Spleen (tissue), 11 donors: ENCODE measurements around the gene JADE2. TPM values are rescaled to one million over a fixed set of nuclear protein-coding genes. Genes with fewer than 3 reads are reported as not detected.
"Not testable (repeated sequence)": the region's sequence is repeated elsewhere in the genome, so short reads cannot be mapped to it uniquely, and the experiment has no call there.

Experiments used
- DNase-seq: peaks from one replicate; pipeline ENCODE4 v3.0.0-alpha.2; 2020
- H3K27ac ChIP-seq, 8 donors: fragments of 200-600 bp; sonication (generic) in 7 of 8; 1 replicate in 4 of 8; 2 replicates in 4 of 8; pipeline versions ENCODE4 v1.5.0 to v1.8.0; 2016 to 2021; ENCODE audit warnings: inconsistent platforms in 4 of 8, mild to moderate bottlenecking in 4 of 8, moderate library complexity in 1 of 8
- H3K27me3 ChIP-seq, 7 donors: fragments of 200-600 bp; sonication (generic) in 6 of 7; replicated peaks in 1 of 7; 1 replicate in 4 of 7; 2 replicates in 3 of 7; pipeline versions ENCODE4 v1.5.0 to v1.8.0; 2016 to 2021; ENCODE audit warnings: inconsistent platforms in 3 of 7, mild to moderate bottlenecking in 1 of 7
- H3K36me3 ChIP-seq, 6 donors: fragments of 200-600 bp; sonication (generic) in 5 of 6; 1 replicate in 4 of 6; 2 replicates in 2 of 6; pipeline versions ENCODE4 v1.5.0 to v1.8.0; 2016 to 2021; ENCODE audit warnings: inconsistent platforms in 2 of 6
- H3K4me1 ChIP-seq, 6 donors: fragments of 200-600 bp; sonication (generic) in 5 of 6; 1 replicate in 3 of 6; 2 replicates in 3 of 6; pipeline versions ENCODE4 v1.5.0 to v1.8.0; 2016 to 2021; ENCODE audit warnings: inconsistent platforms in 3 of 6
- H3K4me3 ChIP-seq, 8 donors: fragments of 200-600 bp; sonication (generic) in 7 of 8; 1 replicate in 4 of 8; 2 replicates in 4 of 8; pipeline versions ENCODE4 v1.5.0 to v1.8.0; 2016 to 2021; ENCODE audit warnings: inconsistent platforms in 4 of 8, mild to moderate bottlenecking in 4 of 8, moderate library complexity in 2 of 8
- H3K9me3 ChIP-seq, 8 donors: fragments of 200-600 bp; sonication (generic) in 7 of 8; 1 replicate in 4 of 8; 2 replicates in 4 of 8; pipeline versions ENCODE4 v1.5.0 to v1.8.0; 2016 to 2021; ENCODE audit warnings: inconsistent platforms in 4 of 8
- POLR2A ChIP-seq, 3 donors: fragments of 450-650 bp; IDR thresholded peaks; one replicate each; pipeline ENCODE4 v1.5.1; 2017; ENCODE audit warnings: antibody characterized with exemption in 3 of 3, mild to moderate bottlenecking in 1 of 3
- POLR2AphosphoS5 ChIP-seq, 3 donors: sonication (generic); formaldehyde crosslinking; IDR thresholded peaks; one replicate each; pipeline ENCODE4 v1.5.1; 2017; ENCODE audit warnings: antibody characterized with exemption in 3 of 3
- WGBS, 5 donors: extraction: QIAGEN DNeasy Blood & Tissue Kit in 3 of 5; methylation state at CpG; one replicate each; pipeline versions ENCODE4 v1.1.5 to v1.1.7; 2013 to 2018; 5-methylcytosine and 5-hydroxymethylcytosine counted together
- intact Hi-C: fragments of 100-400 bp; cut with DNase I; formaldehyde crosslinking; loops from one replicate; pipeline ENCODE4 v1.15.0; 2023; ENCODE audit warnings: low total_unique reads
- polyA plus RNA-seq, 3 donors: library from polyadenylated mRNA; stranded (reverse); fragments of 200-250 nt; gene quantifications; one replicate each; pipeline ENCODE4 v1.2.1, GENCODE V29; 2013
- total RNA-seq, 7 donors: library from RNA; depleted of rRNA in 3 of 7; stranded (reverse); fragments of >200 nt in 3 of 7; fragmentation: NEBNext Ultra II Directional in 4 of 7; extraction: Animal tissue kit (Norgen Biotek cat#: 25700) in 4 of 7; gene quantifications; one replicate each; pipeline versions ENCODE4 v1.1.0 to v1.2.1, GENCODE V29; 2016 to 2021
- TF ChIP-seq, protein P1 (sequence below), 11 experiments: fragments of 200-600 bp in 7 of 11; fragments of 450-650 bp in 4 of 11; sonication (generic) in 4 of 11; IDR thresholded peaks in 8 of 11; conservative IDR thresholded peaks in 3 of 11; 1 replicate in 7 of 11; 2 replicates in 4 of 11; pipeline versions ENCODE4 v1.4.0 to v1.8.0; 2016 to 2021; ENCODE audit warnings: antibody characterized with exemption in 11 of 11, inconsistent platforms in 4 of 11, mild to moderate bottlenecking in 1 of 11
- donor health status: healthy with polysubstance abuse.
- donor health status: DM: no; HTN: no; CAD: no; lungs with moderate emphysema.
- donor health status: DM: no; HTN: no; CAD: no.
- donor health status: Bipolar disorder and iron deficiency.
- donor health status: healthy.
- donor health status: DM: no; HTN: no; CAD: no.
- donor health status: DM: yes; HTN: yes; CAD: no.

Gene JADE2
- total and polyA plus RNA-seq, 10 donors: 12.3 to 131 (median 94.3) TPM

DNA sequence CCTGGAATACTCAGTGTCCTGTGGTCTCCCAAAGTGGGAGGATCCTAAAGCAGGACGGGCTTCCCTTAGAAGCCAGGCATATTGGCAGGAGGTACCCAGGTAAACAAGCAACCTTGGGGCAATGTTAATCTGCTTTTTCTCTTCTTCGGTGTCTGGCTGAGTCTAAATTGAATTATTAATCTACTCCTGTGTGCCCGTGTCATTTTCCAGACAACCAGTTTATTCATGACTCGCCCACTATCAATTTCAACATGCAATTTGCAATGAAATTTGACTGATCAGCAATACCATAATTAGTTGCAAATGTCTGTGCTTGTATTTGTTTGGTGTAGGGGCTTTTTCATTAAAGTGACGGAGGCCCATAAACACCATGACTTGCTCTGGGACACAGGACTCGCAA lies 32.9 kb upstream of the JADE2 start:
- no peaks in the 10 kb centered on the region for H3K27me3 ChIP-seq
- TF ChIP-seq POLR2A (IDR thresholded peaks at IDR 0.05): no peak
- no peaks in the 10 kb centered on the region for H3K4me1 ChIP-seq
- H3K4me3 ChIP-seq: no peak overlapping the region
- H3K27ac ChIP-seq: no peak overlapping the region
- DNase-seq: no peak
- no peaks in the 10 kb centered on the region for H3K36me3 ChIP-seq
- intact Hi-C loops: no loop called here
- WGBS, 5 donors: 83 to 92% (median 86%) methylated on average over 6 of the region's 6 CpGs
- H3K9me3 ChIP-seq: no peaks in the 10 kb centered on the region

DNA sequence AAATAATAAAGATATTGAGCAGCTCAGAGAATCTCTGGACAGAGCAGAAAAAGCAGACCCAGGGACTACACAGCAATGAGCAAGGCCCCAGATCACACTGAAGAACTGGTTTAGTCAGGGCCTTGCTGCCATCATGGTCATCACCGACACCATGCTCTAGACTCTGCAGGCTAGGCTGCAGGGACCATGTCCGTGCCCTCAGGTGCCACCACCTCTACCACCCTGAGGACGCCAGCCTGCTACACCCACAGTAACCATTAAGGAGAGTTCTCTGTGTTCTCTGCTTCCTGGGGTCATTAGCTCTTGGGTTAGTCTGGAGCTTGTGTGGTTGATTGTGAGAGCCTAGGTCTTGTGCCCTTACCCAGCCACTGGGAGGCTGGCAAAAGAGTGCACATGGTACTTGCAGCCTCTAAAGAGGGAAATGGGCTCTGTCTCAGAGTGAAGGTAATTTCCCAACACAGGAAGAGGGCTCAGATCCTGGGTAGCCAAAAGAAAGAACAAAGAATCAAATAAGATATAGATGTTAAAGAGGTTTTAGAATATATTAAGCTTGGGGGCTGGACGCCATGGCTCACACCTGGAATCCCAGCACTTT lies 31.9 kb upstream of the JADE2 start:
- TF ChIP-seq POLR2A (IDR thresholded peaks at IDR 0.05): no peak
- no peak for TF ChIP-seq POLR2AphosphoS5 (IDR thresholded peaks at IDR 0.05)
- TF ChIP-seq, protein P1, sequence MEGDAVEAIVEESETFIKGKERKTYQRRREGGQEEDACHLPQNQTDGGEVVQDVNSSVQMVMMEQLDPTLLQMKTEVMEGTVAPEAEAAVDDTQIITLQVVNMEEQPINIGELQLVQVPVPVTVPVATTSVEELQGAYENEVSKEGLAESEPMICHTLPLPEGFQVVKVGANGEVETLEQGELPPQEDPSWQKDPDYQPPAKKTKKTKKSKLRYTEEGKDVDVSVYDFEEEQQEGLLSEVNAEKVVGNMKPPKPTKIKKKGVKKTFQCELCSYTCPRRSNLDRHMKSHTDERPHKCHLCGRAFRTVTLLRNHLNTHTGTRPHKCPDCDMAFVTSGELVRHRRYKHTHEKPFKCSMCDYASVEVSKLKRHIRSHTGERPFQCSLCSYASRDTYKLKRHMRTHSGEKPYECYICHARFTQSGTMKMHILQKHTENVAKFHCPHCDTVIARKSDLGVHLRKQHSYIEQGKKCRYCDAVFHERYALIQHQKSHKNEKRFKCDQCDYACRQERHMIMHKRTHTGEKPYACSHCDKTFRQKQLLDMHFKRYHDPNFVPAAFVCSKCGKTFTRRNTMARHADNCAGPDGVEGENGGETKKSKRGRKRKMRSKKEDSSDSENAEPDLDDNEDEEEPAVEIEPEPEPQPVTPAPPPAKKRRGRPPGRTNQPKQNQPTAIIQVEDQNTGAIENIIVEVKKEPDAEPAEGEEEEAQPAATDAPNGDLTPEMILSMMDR (IDR thresholded peaks at IDR 0.05 in 8 of 11, conservative IDR thresholded peaks at IDR 0.05 in 3 of 11): no peak
- 81 to 94% (median 87%) methylated on average over 4 of the region's 4 CpGs for WGBS, 5 donors
- H3K27me3 ChIP-seq: no peaks in the 10 kb centered on the region
- H3K27ac ChIP-seq: no peak overlapping the region
- intact Hi-C loops: no loop called here
- DNase-seq: peak; percentile 35
- no peak overlapping the region for H3K4me3 ChIP-seq
- H3K36me3 ChIP-seq: no peaks in the 10 kb centered on the region
- H3K4me1 ChIP-seq: no peaks in the 10 kb centered on the region
- no peaks in the 10 kb centered on the region for H3K9me3 ChIP-seq

DNA sequence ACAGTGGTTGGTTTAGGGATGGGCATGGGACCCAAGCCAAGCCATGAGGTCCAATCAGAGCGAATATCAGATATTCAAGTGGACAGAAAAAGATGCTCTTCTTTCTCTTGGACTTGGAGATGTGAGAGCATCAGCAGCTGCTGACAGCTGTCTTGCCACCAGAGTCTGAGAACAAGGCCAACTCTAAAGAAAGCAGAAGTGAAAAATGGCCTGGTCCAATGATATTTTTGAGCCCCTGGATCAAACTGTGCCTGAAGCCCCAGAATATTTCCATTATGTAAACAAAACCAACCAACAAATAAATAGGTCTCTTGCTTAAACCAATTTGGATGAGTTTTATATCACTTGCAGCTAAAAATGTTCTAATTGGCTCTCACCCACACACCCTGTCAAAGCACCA lies 30.7 kb upstream of the JADE2 start:
- 71 to 100% (median 81%) methylated on average over 1 of the region's 1 CpG for WGBS, 5 donors
- Histone ChIP-seq H3K4me3 (no peak overlapping the region), H3K9me3 (no peaks in the 10 kb centered on the region), H3K4me1 (no peaks in the 10 kb centered on the region), H3K27ac (no peak overlapping the region), H3K36me3 (no peaks in the 10 kb centered on the region), H3K27me3 (no peaks in the 10 kb centered on the region)
- intact Hi-C loops: no loop called here
- no peak for DNase-seq
- TF ChIP-seq, protein P1 (IDR thresholded peaks at IDR 0.05 in 8 of 11, conservative IDR thresholded peaks at IDR 0.05 in 3 of 11): no peak
- TF ChIP-seq POLR2AphosphoS5 (IDR thresholded peaks at IDR 0.05): no peak
- no peak for TF ChIP-seq POLR2A (IDR thresholded peaks at IDR 0.05)

DNA sequence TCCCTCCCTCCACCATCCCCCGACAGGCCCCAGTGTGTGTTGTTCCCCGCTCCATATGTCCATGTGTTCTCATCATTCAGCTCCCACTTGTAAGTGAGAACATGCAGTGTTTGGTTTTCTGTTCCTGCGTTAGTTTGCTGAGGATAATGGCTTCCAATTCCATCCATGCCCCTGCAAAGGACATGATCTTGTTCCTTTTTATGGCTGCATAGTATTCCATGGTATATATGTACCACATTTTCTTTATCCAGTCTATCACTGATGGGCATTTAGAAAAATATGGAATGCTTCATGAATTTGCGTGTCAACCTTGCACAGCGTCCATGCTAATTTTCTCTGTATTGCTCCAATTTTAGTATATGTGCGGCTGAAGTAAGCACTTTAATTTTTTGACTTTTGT lies 25.6 kb upstream of the JADE2 start:
- H3K4me1 ChIP-seq: peaks cover 6 to 26% (median 16%) of the 10 kb centered on the region in 6 donors
- H3K4me3 ChIP-seq, H3K27me3 ChIP-seq, H3K27ac ChIP-seq, intact Hi-C loops, H3K36me3 ChIP-seq, H3K9me3 ChIP-seq, DNase-seq: not testable (repeated sequence)
- WGBS, 5 donors: 85 to 97% (median 96%) methylated on average over 6 of the region's 6 CpGs

DNA sequence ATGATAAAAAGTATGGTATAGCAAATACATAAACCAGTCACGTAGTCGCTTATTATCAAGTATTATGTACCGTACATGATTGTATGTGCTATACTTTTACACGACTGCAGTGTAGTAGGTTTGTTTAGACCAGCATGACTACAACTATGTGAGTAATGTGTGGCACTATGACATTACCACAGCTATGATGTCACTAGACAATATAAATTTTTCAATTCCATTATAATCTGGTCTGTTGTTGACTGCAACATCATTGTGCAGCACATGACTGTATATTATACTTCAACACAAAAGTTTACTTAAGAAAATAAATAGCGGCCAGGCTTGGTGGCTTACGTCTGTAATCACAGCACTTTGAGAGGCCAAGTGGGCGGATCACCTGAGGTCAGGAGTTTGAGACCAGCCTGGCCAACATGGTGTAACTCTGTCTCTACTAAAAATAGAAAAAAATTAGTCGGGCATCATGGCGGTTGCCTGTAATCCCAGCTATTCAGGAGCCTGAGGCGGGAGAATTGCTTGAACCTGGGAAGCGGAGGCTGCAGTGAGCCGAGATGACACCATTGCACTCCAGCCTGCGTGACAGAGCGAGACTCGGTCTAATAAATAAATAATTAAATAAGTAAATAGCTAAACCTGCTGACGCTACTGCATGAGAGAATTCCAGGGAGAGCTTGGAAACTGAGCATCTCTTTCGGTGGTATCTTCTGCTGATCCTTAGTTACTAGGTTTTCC lies 24.6 kb upstream of the JADE2 start:
- Histone ChIP-seq H3K4me1 (peaks cover 6 to 28% (median 16%) of the 10 kb centered on the region in 6 donors), H3K27me3 (no peaks in the 10 kb centered on the region), H3K27ac (no peak overlapping the region), H3K4me3 (no peak overlapping the region), H3K9me3 (no peaks in the 10 kb centered on the region), H3K36me3 (no peaks in the 10 kb centered on the region)
- 94 to 97% (median 96%) methylated on average over 17 of the region's 17 CpGs for WGBS, 5 donors
- TF ChIP-seq, protein P1 (IDR thresholded peaks at IDR 0.05 in 8 of 11, conservative IDR thresholded peaks at IDR 0.05 in 3 of 11): no peak
- TF ChIP-seq POLR2AphosphoS5 (IDR thresholded peaks at IDR 0.05) (no peak), POLR2A (IDR thresholded peaks at IDR 0.05) (no peak)
- peak; percentile 29 for DNase-seq
- intact Hi-C loops: no loop called here
